GM12891 (cell line): ENCODE measurements around the gene MAML2. TPM values are rescaled to one million over a fixed set of nuclear protein-coding genes. Genes with fewer than 3 reads are reported as not detected.

ENCODE experiments used
- DNase-seq: peaks from one replicate; pipeline ENCODE4 v3.0.0; 2011; ENCODE audit warnings: low spot score; ENCODE audit not compliant: insufficient read length
- FAIRE-seq: peaks from 2 replicates; lab custom pipeline; 2011; peaks lifted over from hg19 to GRCh38; lab: Jason Lieb, UNC
- PAX5 ChIP-seq: IDR thresholded peaks from 2 replicates; pipeline ENCODE4 v1.6.1; 2011; ENCODE audit warnings: low read length, moderate library complexity, mild to moderate bottlenecking; ENCODE audit not compliant: insufficient read depth, severe bottlenecking
- POLR2A ChIP-seq: IDR thresholded peaks from 2 replicates; pipeline ENCODE4 v1.6.1; 2011; ENCODE audit warnings: low read depth, low read length, control low read depth
- POLR2AphosphoS5 ChIP-seq: IDR thresholded peaks from 2 replicates; pipeline ENCODE4 v1.6.1; 2011; ENCODE audit warnings: low read depth, low read length, control low read depth
- POU2F2 ChIP-seq: IDR thresholded peaks from 2 replicates; pipeline ENCODE4 v1.6.1; 2011; ENCODE audit warnings: low read depth, mild to moderate bottlenecking, control low read depth, low read length, moderate library complexity
- SPI1 ChIP-seq: IDR thresholded peaks from 2 replicates; pipeline ENCODE4 v1.6.1; 2011; ENCODE audit warnings: low read depth, low read length, control low read depth
- TAF1 ChIP-seq: IDR thresholded peaks from 2 replicates; pipeline ENCODE4 v1.6.1; 2011; ENCODE audit warnings: low read depth, low read length, control low read depth
- polyA plus RNA-seq: library from polyadenylated mRNA; unstranded; fragments of >200 nt; gene quantifications from one replicate; pipeline ENCODE4 v1.2.1, GENCODE V29; 2012; ENCODE audit warnings: low read depth, missing spikeins, inconsistent platforms; ENCODE audit not compliant: missing spikeins

MAML2 gene
- 4.5 TPM for polyA plus RNA-seq

GRCh38 chr11:96342961-96343711 is at the start of gene MAML2:
Gene MAML2 (minus strand): TSS chr11:96343195. CDS start chr11:96341895, 1,300 bp downstream.
- TF ChIP-seq POU2F2 (peak; percentile 76; the same call in 1 of the 2 replicates), SPI1 (peak; percentile 46; the same call in 1 of the 2 replicates), PAX5 (peak; percentile 64), POLR2A (no peak)
- peak; percentile 79 for FAIRE-seq
- peak; percentile 54 for DNase-seq

GRCh38 chr11:96391698-96392307 is 48.8 kb upstream of the MAML2 start:
- DNase-seq (no peak), FAIRE-seq (no peak)
- TF ChIP-seq POU2F2: no peak
- no peak for TF ChIP-seq PAX5
- no peak for TF ChIP-seq TAF1
- no peak for TF ChIP-seq POLR2AphosphoS5
- TF ChIP-seq POLR2A: no peak
- no peak for TF ChIP-seq SPI1

DNA sequence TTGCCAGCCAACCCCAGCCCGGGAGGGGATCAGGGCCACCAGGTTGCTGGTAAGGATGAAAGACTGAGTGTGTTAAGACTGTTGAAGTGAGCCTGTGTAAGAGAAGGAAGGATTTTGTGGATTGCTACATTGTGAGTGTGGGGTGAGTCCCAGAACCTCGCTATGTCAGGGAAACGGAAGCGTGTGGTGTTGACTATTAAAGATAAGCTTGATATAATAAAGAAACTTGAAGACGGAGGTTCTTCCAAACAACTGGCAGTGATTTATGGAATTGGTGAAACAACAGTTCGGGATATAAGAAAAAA is 47.4 kb upstream of the MAML2 start:
- no peak for TF ChIP-seq SPI1
- TF ChIP-seq TAF1: no peak
- TF ChIP-seq POLR2A: no peak
- TF ChIP-seq POLR2AphosphoS5: no peak
- no peak for TF ChIP-seq POU2F2
- TF ChIP-seq PAX5: no peak
- FAIRE-seq: no peak
- no peak for DNase-seq

DNA sequence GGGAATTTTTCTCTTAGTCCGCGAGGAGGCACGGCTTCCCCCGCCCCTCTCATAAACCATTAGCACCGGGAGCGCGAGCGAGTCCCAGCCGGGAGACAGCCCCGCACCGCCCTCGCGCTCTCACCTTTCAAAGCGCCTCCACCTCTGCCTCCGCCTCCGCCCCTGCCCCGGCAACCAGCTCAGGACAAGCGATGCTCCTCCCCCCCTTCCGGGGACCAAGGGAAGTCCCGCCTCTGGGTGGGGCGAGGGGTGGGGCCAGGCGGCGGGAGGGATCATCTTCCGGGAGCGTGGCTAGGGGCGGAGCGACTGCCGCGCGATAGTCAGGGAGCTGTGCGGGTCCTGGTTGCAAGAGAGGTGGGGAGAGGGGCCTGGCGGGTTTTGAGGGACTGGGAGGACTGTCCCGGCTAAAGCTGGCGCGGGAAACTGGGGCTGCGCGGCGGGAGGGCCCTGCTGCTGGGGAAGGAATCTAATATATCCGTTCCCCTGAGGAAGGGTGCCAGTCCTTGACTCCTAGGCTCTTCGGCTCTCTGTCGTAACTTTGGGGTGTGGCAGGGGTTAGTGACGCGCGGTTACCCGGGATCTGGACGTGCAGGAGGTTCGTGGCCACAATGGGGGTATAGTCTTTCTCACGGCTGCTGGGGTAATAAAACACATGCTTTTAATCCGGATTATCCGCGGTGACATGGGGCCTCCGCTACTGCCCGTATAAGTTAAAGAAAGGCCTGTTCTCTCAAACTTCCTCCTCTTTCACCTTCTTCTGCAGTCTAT is 46.9 kb upstream of the MAML2 start, which contains the start of the genes CCDC82 and JRKL:
Gene CCDC82, minus strand, starts transcription at position 193 of the 768 bp plus-strand sequence. CDS start 5,165 bp downstream, outside the sequence.
Gene JRKL, plus strand, starts transcription at position 294 of the 768 bp plus-strand sequence. CDS start 637 bp downstream, outside the sequence.
- peak; percentile 93 for FAIRE-seq
- peak; percentile 78 for DNase-seq
- peak; percentile 87 for TF ChIP-seq POLR2AphosphoS5
- no peak for TF ChIP-seq PAX5
- TF ChIP-seq TAF1: peak; percentile 54; the same call in 1 of the 2 replicates
- TF ChIP-seq SPI1: no peak
- TF ChIP-seq POLR2A: no peak
- no peak for TF ChIP-seq POU2F2

- DNase-seq: no peak
- no peak for TF ChIP-seq SPI1
- no peak for TF ChIP-seq POU2F2
- TF ChIP-seq PAX5: no peak
- TF ChIP-seq POLR2AphosphoS5: no peak
- no peak for TF ChIP-seq POLR2A
- no peak for TF ChIP-seq TAF1
- FAIRE-seq: no peak
These were observed 46.1 kb upstream of the MAML2 start for GRCh38 chr11:96388891-96389719.

GRCh38 chr11:96385187-96385586 is 42.2 kb upstream of the MAML2 start:
- FAIRE-seq: no peak
- no peak for DNase-seq
- TF ChIP-seq POU2F2 (no peak), PAX5 (no peak), POLR2A (no peak), SPI1 (no peak), POLR2AphosphoS5 (no peak)

GRCh38 chr11:96384156-96384555 is 41.2 kb upstream of the MAML2 start:
- peak; percentile 45 for FAIRE-seq
- TF ChIP-seq POU2F2: no peak
- no peak for TF ChIP-seq POLR2AphosphoS5
- no peak for TF ChIP-seq TAF1
- no peak for TF ChIP-seq PAX5
- no peak for TF ChIP-seq SPI1
- no peak for TF ChIP-seq POLR2A
- no peak for DNase-seq

GRCh38 chr11:96376796-96377195 is 33.8 kb upstream of the MAML2 start:
- FAIRE-seq: no peak
- no peak for DNase-seq
- TF ChIP-seq PAX5: no peak
- no peak for TF ChIP-seq TAF1
- no peak for TF ChIP-seq SPI1
- no peak for TF ChIP-seq POLR2AphosphoS5
- TF ChIP-seq POU2F2: no peak
- no peak for TF ChIP-seq POLR2A
